Middle frontal gyrus (tissue), 1 donor: ENCODE data around the gene MMAB.

Experiments
- DNase-seq: peaks from one replicate; pipeline ENCODE4 v3.0.0-alpha.2; 2015; ENCODE audit warnings: low spot score; ENCODE audit errors: extremely low spot score

Gene MMAB

DNA sequence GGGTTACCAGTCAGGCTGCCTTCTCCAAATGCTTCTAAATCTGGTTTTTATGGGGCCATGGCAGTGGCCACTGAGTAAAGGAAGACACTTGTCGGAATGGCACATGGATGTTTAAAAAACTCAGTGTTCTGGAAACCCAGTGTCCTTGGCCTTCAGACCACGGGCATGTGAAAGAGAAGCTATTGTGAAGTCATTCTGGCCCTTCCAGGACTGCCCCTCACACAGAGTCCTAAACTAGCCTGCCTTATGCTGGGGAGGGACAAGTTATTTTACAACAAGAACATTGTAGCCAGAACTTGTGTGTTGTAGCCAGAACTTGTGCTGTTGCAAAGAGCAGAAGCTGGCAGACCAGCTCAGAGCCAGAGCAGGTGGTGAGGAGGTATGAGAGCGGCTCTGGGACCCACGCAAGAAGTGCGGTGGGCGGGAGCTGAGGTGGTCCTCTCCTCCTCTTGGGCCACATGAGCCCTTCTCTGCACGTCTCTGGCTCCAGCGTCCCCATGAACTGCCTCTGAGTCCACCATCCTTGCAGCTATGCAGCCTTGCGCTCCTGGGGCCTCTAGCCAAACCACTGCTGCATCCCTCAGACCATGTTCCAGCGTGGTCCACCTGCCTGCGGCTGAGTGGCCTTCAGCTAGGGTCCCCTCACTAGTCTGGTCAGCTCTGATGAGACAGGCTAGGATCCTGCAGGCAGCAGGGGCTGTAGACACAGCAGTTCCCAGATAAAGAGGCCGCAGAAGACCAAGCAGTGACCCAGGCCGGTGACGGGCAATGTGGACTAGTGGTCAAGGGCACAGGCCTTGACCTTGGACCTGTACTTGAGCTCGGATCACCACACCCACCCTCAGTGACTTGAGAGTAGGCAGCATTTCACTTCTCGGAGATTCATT lies 32.5 kb downstream of the MMAB start:
- no peak for DNase-seq

DNA sequence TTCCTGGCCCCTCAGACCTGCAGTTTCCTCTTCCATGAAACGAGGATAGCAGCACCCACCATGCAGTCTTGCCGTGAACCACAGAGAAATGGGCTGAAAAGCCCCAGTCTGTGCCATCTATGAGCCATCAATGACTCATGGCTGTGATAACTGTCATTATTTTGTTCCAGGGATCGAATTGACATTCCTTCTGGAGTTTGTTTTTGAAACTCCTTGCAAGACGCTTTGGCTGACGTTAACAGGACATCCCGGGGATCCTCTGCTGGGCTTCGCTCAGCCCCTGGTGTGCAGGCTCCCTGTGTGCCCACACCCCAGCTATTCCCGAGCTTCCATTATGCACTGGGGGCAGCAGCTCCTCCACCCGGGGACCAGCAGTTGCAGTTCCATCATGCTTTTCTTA lies 33.8 kb downstream of the MMAB start:
- no peak for DNase-seq

DNA sequence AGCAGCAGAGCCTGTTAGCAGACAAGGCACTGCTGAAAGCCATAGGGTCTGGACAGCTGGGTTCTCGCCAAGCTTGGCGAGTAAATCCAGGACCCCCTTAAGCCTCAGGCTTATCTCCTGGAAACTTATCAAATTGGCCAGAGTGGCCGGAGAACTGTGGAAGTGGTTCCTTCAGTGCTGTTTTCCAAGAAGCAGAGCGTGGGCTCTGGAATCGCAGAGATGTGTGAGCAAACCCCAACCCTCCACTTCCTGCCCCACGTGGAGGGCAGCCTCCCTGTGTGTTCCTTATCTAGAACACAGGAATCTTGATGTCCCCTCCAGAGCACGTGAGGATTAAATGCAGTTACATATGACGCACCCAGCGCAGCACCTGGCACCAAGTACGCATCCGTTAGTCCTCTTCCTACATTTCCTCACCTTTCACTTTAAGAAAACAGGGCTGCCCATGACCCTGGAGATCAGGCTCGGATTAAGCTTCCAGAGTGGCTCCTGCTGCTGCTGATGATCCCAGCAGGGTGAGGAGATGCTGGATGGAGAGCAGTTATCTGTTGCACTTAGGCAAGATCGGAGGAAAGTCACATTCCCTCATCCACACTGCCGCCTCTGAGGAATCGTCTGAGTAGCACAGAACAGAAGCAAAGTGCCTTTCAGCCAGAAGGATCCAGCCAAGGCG lies 35.0 kb downstream of the MMAB start:
- DNase-seq, result no peak

DNA sequence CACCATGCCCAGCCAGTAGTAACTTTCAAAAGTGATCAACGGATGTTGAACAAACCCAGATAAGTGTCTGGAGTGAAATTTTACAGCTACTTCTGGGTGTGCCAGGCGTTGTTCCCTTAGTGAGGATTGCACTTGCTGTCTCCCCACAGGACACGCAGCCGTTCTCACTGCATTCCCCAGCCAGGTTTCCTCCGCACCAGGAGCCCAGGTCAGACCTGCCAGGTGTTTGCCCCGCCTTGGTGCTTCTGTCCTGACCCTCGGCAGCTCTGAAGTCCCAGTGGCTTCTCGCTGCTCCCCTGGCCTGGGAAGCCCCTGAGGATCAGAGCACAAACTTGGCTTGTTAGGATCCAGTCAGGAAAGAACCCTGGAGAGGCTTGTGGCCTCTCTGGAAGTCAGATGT lies 36.2 kb downstream of the MMAB start:
- no peak for DNase-seq

DNA sequence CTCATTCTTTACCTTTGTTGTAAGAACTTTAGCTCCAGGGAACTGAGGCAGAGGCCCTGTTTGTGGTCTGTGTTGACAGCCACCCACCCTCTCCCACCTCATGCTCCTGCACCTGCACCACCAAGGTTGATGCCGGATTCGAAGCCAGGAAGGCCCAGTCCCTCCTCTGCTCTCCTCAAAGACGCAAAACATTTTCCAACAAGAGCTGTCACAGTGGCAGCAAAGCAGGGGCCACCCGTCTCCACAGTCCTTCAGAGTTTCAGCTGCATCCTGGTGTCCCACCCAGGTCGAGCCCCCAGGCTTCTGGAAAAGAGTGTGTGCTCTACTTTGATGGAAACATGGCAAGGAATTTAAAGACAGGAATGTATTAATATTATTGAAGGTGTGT lies 37.4 kb downstream of the MMAB start:
- no peak for DNase-seq

DNA sequence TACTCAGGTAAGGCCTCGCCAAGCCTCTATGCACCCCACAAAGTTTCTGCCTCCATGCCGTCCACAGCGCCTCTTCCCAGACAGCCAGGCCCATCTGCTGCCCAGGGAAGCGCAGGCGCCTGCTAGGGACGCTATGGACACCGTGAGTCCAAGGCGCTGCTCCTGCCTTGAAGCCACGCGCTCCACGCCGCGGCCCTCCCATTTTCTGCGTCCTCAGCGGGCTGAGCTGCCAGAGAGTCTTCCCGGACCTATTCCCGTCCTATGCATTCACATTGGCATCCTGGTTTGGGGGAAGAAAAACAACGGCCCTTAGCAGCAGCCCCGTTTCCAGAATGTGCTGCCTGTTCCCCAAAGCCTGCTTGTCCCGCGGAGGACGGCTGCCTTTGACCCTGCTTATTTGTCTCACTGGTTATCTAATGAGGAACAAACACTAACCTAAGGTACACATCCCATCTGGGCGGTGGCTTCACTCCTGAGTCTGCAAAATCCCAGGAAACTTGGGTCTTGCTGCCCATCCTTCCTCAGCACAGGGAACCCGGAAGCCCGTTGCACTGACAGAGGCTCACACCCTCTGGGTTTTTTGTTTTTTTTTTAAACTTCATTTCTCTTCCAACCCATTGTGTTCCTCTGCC lies 38.0 kb downstream of the MMAB start:
- no peak for DNase-seq

DNA sequence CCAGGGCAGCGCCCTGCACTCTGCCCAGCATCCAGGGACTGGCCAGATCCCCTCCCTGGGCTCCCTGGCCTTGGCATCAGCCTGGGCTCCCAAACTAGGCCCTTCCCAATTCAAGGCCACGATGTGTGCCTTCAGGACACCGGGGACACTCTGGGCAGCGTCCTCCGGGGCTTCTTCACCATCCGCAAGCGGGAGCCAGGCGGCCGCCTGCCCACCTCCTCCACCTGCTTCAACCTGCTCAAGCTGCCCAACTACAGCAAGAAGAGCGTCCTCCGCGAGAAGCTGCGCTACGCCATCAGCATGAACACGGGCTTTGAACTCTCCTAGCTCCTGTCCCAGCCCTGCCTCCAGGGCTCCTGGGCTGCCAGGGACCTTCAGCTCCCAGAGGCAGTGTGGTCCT lies 38.8 kb downstream of the MMAB start:
- no peak for DNase-seq

DNA sequence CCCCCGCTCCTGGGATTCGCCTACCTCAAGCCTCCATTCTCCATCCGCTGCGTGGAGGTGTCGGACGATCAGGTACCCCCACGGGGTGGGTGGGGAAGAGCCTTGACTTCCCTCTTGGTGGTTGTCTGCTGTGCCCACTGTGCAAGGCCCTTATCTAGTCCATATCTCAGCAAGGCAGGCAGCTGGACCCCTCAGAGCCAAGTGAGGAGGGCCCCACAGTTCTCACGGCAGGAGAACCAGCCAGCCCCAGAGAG lies 39.9 kb downstream of the MMAB start:
- DNase-seq, result no peak

DNA sequence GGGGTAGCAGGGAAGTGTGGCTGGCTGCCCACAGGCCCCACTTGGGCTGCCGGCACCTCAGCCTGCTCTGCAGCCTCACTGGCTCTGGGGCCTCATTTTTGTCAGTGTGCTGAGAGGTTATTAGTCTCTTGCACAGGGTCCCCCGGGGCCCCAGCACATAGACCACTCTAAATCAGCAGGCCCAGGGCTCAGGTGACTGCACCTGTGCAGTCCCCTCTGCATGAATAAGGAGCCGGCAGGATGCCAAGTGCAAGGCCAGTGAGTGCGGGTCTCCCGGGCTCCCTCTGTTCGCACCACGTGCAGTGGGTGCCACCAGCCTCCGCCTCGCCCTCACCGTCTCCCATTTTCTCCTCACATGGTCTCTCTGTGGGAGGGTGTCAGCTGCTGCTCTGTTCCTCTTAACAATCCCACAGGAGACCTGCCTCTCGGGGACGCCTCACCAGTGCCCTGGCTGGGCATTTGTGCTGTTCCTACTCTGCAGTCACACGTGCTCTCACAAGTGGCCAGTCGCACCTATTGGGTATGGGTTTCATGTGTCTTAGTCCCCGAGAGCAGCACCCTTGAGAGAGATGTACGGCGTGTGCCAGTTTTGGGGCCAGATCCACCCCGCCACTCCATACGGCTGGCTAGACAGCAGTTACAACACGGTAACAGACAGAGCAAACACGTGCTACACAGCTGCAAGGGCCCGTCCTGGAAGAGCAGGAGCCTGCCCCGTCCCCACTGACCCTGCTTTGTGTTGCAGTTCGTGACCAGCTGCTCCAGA lies 40.4 kb downstream of the MMAB start:
- DNase-seq, result no peak

DNA sequence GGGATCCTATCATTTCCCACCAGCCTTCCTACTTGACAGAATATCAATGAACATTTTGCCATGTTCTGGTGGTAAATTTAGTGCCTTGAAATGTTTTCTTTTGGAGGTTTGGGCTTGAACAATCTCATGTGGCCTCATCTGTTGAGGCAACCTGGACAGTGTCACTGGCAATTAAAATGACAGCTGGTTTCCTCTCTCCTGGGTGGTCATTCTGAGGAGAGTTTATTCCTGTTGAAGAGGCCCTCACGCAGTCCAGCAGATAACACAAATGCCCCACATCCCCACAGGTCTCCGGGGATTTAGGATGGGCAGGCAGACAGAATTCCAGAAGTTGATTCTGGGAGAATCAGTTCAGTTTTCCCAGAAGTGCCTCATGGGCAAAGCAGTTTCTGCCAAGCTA lies 41.9 kb downstream of the MMAB start:
- no peak for DNase-seq

DNA sequence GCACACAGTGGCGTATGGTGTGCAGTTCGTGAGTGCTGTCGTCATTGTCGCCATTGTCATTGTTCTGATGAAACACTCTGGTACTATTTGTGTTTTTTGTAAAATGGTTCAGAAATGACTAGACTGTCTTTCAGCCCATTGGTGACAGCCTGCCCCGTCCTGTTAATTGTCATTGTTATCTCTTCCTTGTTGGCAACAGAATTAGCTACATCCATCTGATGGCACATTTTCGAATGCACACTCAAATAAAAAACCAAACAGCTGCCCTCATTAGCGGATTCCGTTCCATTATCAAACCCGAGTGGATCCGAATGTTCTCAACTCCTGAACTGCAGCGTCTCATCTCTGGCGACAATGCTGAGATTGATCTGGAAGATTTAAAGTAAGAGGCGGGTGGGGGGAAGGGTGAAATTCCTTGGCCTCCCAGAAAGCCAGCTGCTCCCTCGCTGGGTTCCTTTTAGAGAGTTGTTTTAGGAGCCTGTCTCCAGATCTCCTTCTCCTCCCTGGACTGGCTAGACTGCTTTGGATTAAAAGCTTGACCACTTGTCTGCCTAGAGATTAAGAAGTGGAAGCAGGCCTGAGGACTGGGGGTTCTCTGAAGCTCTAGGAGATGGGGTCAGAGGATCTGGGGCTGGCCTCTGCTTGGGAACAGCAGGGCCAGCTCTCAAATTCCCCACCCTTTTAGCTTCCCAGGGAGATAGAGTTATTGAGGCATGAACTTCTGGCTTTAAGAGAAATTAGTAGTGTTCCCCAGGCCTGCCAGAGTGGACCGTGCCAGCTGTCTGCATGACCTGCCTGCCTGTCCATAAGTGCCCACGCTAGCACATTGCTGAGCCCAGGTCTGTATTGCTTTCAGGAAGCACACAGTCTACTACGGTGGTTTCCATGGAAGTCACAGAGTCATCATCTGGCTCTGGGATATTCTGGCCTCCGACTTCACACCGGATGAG lies 43.3 kb downstream of the MMAB start:
- DNase-seq, result no peak

DNA sequence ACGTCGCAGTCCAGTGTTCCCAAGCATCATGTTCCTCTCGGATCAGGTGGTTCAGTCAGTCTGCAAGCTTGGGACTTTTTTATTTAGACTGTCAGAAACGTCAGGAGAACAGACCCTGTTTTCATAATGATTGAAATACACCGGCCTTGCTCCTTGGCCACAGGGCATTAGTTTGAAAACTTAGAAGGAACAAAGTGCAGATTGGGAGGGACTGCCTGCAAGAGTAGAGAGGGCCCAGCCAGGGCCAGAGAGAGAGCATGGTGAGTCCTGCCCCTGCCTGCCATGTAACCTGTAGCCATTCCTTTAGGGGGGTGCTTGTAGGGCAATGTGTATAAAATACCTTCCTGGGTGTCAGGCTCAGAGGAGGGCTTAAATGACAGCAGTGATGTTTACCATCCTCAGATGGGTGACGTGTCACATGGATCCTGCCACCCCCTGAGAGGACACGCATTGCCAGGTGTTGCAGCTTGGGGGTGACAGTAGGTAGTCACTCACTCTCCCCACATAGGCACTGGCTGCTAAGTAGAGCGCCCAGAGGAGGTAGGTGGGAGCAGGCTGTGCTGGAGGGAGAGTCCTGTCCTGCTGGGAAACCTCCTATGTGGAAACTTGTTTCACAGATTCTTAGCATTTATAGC lies 45.7 kb downstream of the MMAB start:
- no peak for DNase-seq

DNA sequence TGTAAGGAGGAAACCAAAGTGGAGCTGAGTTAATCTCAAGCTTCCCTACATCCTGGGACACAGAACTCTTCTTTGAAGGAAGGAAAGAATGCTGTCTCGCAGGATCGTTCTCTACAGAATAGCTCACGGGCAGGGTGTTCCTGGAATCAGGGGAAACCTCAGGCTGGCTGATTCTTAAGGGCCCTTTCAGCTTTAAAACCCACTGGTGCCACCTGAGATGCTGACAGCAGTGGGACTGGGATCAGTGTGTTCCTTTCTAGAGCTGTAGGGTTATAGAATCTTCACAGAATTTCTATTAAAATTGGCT lies 48.1 kb downstream of the MMAB start:
- DNase-seq, result no peak

DNA sequence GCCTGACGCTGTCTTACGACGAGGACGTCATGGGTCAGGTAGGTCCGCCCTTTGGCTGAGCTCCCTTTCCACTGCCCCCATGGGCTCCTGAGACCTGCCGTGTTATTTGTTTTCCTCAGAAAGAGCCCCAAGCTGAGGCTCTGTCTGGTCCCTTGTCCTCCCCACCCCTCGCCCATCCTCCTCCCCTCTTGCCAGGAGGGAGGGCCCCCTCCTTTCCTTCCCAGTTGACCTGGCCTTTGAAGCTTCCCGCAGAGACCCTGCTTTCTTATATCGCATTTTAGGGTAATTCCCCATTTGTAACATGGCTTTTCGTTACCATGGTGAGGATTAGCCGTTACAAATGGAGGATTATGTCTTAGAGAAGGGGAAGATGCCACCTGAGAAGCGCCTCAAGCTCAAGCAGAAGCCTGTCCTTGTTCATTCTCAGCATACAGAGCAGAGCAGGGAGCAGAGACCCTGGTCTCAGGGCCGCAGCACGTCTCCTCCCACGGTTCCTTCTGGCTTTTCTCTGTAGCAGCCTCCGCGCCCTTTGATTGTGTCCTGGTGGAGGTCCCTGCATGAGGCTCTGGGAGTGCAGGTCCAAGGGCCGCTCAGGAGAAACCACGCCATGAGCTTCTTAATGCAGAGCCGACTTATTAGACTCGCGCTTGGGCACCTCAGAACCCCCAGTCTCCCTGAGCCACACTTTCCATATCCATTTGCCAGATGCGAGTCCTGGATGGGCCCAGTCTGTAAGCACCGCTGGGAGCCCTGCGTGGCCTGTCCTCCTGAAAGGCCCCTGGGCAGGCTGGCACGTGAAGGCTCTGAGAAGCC lies 48.6 kb downstream of the MMAB start:
- no peak for DNase-seq

DNA sequence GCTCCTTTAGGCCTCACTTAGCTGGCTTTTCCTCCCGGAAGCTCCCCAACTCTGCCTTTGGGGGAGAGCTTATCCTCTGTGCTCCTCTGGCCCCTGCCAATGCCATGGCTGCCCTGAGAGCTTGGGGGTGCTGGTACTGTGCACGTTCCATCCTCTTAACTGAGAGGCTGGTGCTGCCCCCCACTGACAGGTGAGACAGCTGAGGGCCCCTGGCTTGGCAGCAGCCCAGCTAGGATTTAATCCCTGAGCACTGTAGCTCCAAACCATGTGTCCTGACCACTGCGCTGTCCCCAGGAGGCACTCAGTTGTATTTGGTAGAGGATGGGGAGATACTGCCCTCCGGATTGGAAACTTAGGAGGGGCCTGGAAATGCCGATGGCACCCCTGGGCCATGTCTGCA lies 49.8 kb downstream of the MMAB start:
- DNase-seq, result no peak

DNA sequence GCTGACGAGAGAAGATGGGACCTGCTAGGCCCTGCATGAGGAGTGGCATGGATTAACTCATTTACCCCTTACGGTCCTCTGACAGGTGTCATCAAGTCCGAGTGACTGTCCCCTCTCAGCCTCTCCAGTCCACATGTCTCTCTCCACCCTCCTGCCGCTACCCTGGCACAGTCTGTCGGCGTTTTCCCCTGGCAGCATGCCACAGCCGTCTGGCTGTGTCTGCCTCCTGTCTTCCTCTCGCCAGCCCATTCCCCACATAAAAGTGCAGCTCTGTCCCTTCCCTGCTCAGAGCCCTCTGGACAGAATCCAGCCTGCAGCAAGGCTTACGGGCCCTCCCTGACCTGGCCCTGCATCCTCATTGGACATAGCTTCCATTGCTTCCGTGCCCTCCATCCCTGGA lies 50.2 kb downstream of the MMAB start:
- no peak for DNase-seq

DNA sequence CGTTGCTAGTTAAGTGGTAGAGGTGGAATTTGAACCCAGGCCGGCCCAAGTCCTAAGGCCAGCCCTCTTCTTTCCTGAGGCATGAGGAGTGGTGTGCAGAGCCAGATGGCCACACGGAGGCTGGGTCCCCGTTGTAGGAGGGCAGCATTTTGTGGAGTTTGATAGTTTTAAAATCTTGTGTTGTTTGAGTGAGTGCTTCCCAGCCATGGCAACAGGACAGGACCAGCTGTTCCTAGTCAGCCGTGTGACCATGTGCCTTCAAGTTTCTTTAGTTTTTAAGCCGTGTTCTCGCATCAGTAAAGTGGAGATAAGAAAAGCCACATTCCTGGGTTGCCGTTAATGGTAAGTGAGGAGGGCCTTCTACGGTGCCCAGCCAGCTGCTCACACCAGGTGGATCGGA lies 51.5 kb downstream of the MMAB start:
- DNase-seq, result no peak

DNA sequence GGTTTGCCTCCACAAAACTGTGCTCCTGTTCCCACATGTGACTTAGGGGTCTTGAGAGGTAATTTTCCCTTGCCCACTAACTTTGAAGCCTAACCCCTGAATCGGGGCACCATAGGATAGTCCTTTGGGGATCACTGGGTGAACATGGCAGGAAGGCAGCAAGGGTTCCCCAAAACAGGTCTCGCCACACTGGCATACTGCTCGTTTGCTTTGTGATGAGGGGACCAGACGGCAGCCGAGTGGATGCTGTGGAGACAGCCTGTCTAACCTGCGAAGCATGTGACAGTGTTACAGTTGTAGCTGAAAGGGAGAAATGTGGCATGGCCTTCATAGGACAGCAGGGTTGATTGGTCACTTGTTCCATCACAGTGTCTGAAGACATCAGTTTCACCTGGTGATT lies 53.5 kb downstream of the MMAB start:
- DNase-seq, result no peak

DNA sequence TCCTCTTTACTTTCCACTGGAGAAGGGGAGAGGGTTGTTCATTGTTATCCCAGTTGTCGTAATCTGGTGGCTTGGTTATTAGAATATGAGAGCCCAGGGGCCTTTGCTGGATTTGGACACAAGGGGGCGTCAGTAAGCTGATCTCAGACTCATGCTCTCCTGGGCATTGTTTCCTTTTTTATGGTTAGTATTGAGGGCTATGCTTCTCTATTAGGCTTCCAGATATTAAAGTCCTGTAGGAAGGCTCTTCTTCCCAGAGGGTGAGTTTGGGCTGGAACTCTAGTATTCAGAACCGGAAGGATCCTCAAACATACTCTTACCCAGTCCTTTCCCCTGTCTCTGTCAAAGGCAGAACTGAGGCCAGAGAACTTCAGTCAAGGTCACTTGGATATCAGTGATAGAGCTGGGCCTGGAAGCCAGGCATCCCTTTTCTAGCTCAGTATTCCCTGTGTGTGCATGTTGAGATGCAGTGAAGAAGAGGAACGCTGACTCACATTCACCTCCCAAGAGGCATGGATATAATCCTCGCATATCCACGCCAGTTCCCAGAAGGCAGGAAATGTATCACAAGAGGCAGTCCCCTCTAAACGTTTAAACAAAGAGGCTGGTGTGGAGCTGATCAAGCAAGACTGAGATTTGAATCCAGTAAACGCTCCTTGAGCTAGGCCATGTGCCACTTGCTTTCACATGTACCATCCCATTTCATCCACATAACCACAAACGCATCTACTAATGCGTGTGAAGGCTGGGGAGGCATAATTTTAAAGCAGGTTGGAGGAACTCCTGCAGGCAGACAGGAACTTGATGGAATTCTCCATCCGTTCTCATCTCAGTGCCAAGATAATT lies 54.3 kb downstream of the MMAB start:
- DNase-seq, result peak; percentile 58
